Measurements from ENCODE around the gene CFAP45. TPM values are rescaled to one million over a fixed set of nuclear protein-coding genes. Genes with fewer than 3 reads are reported as not detected.

Gene CFAP45
- total and polyA plus RNA-seq, 9 of the 15 experiments (the other 6 are each of a cell fraction or from before 2014, with no cell fraction given): 0.65 to 2.4 (median 1.5) TPM

- no peak for FAIRE-seq
- no TSS peak for BruUV-seq (replicated peaks)
Measured at GRCh38 chr1:159916242-159917051, 16.5 kb upstream of the CFAP45 start.

GRCh38 chr1:159915571-159916241 is 15.7 kb upstream of the CFAP45 start:
- no peak for DNase-seq (ENCODE audit: extremely low read depth in 1 of 4, low spot score in 3 of 4)
- peak; percentile 12 for ATAC-seq
- Histone ChIP-seq H3K9ac (ENCODE audit: insufficient read depth in 1 of 2, low read depth in 2 of 2, low read length in 2 of 2) (no peak overlapping the region), H3K4me3 (no peak overlapping the region), H3K79me2 (ENCODE audit: control insufficient read depth, insufficient read depth, low read length) (peaks cover 13% of the 10 kb centered on the region), H3K27me3 (ENCODE audit: control insufficient read depth in 2 of 2, insufficient read depth in 2 of 2, low read length in 2 of 2) (no peaks in the 10 kb centered on the region), H2AFZ (ENCODE audit: low read depth, low read length) (no peak overlapping the region), H3K36me3 (ENCODE audit: control insufficient read depth, insufficient read depth, low read length) (peaks cover 47% of the 10 kb centered on the region), H4K20me1 (replicated peaks; ENCODE audit: control insufficient read depth, insufficient read depth, low read length) (peaks cover 8% of the 10 kb centered on the region), H3K9me3 (replicated peaks; ENCODE audit: control insufficient read depth, insufficient read depth, low read depth, low read length) (no peaks in the 10 kb centered on the region), H3K4me1 (replicated peaks in 1 of 2; ENCODE audit: control insufficient read depth in 2 of 2, insufficient read depth in 2 of 2, low read length in 2 of 2) (peaks cover 9 to 14% of the 10 kb centered on the region in 2 experiments), H3K27ac (ENCODE audit: extremely low read depth, low read depth, low read length) (no peak overlapping the region), H3K9me1 (ENCODE audit: control insufficient read depth, insufficient read depth, low read length) (peaks cover 3% of the 10 kb centered on the region), H3K4me2 (ENCODE audit: insufficient read depth, low read length) (no peak overlapping the region)
- FAIRE-seq: no peak
- no TSS peak for BruUV-seq (replicated peaks)
- in situ Hi-C loops (cut with MboI) (no loop called here), intact Hi-C loops (cut with micrococcal nuclease) (no loop called here)
- ChIA-PET CTCF (ENCODE audit: low intra/inter-chr PET ratio) (no interaction called here), POLR2A (interaction anchor here (0.6 to 4.1 kb wide), 9 partner anchors 8 to 749 kb away, joined by 3 to 35 read pairs (median 5); partner anchors contain the start of gene TAGLN2)
- WGBS (ENCODE audit: insufficient coverage, low coverage, missing lambda C conversion rate): 64% methylated on average over 5 of the region's 5 CpGs
- TF ChIP-seq SUPT5H (IDR thresholded peaks at IDR 0.05): 0 out of 2 replicates have a peak, but pooled peaks have one; percentile 41
- no peak for TF ChIP-seq WHSC1 (IDR thresholded peaks at IDR 0.05; ENCODE audit: low read length)
- no peak for TF ChIP-seq TBP (optimal IDR thresholded peaks at IDR 0.05; ENCODE audit: low read depth, low read length)
- no peak for TF ChIP-seq TCF7L2 (IDR thresholded peaks at IDR 0.05; ENCODE audit: low read depth, low read length)
- TF ChIP-seq POLR2AphosphoS2 (IDR thresholded peaks at IDR 0.05; ENCODE audit: low read length): peak; percentile 59; the same call in 1 of the 2 replicates
- TF ChIP-seq ZNF699 (CRISPR knock-in tag; IDR thresholded peaks at IDR 0.05; ENCODE audit: insufficient replicate concordance): no peak
- peak; percentile 54 for TF ChIP-seq POLR2AphosphoS5 (IDR thresholded peaks at IDR 0.05; ENCODE audit: control insufficient read depth, insufficient read depth, low read depth, low read length)

More at GRCh38 chr1:159916242-159917051, 16.5 kb upstream of the CFAP45 start:
- peak; percentile 19 for ATAC-seq
- H3K4me2 ChIP-seq (ENCODE audit: insufficient read depth, low read length): no peak overlapping the region
- ChIA-PET CTCF (ENCODE audit: low intra/inter-chr PET ratio) (no interaction called here), POLR2A (interaction anchor here (0.6 to 4.1 kb wide), 10 partner anchors 8 to 748 kb away, joined by 3 to 35 read pairs (median 6); partner anchors contain the start of gene TAGLN2)
- H3K27ac ChIP-seq (ENCODE audit: extremely low read depth, low read depth, low read length): no peak overlapping the region
- H3K9me3 ChIP-seq (replicated peaks; ENCODE audit: control insufficient read depth, insufficient read depth, low read depth, low read length): no peaks in the 10 kb centered on the region
- peaks cover 15% of the 10 kb centered on the region for H4K20me1 ChIP-seq (replicated peaks; ENCODE audit: control insufficient read depth, insufficient read depth, low read length)
- peaks cover 20% of the 10 kb centered on the region for H3K79me2 ChIP-seq (ENCODE audit: control insufficient read depth, insufficient read depth, low read length)
- H3K9ac ChIP-seq (ENCODE audit: insufficient read depth in 1 of 2, low read depth in 2 of 2, low read length in 2 of 2): peak overlapping the region in 1 of 2 experiments; percentile 54; a peak in 1 of 4 replicates
- no peaks in the 10 kb centered on the region for H3K27me3 ChIP-seq (ENCODE audit: control insufficient read depth in 2 of 2, insufficient read depth in 2 of 2, low read length in 2 of 2)
- in situ Hi-C loops (cut with MboI) (no loop called here), intact Hi-C loops (cut with micrococcal nuclease) (no loop called here)
- DNase-seq (ENCODE audit: extremely low read depth in 1 of 4, low spot score in 3 of 4): no peak
- peaks cover 10% of the 10 kb centered on the region for H3K9me1 ChIP-seq (ENCODE audit: control insufficient read depth, insufficient read depth, low read length)
- H3K4me1 ChIP-seq (replicated peaks in 1 of 2; ENCODE audit: control insufficient read depth in 2 of 2, insufficient read depth in 2 of 2, low read length in 2 of 2): peaks cover 9 to 14% of the 10 kb centered on the region in 2 experiments
- H3K4me3 ChIP-seq: no peak overlapping the region
- no peak overlapping the region for H2AFZ ChIP-seq (ENCODE audit: low read depth, low read length)
- no peak for TF ChIP-seq MTA3 (IDR thresholded peaks at IDR 0.05; ENCODE audit: borderline replicate concordance)
- peak; percentile 46; the same call in 1 of the 2 replicates for TF ChIP-seq ZKSCAN1 (IDR thresholded peaks at IDR 0.05; ENCODE audit: low read depth, low read length)
- H3K36me3 ChIP-seq (ENCODE audit: control insufficient read depth, insufficient read depth, low read length): peaks cover 54% of the 10 kb centered on the region
- 67% methylated on average over 9 of the region's 9 CpGs for WGBS (ENCODE audit: insufficient coverage, low coverage, missing lambda C conversion rate)

Measured in K562 (cell line).